Activated CD4-positive, alpha-beta T cell treated with anti-CD3 and anti-CD28 coated beads, Interleukin-2, amount 50 U/mL, for 48 hours (primary cell): Measurements from ENCODE around the gene HP1BP3.
"Not testable (repeated sequence)": the region's sequence is repeated elsewhere in the genome, so short reads cannot be mapped to it uniquely, and the experiment has no call there.

Experiments used
- DNase-seq, 2 experiments: peaks; one replicate each; pipeline ENCODE4 v3.0.0-alpha.2; 2020

HP1BP3 gene

GRCh38 chr1:20787029-20787839 is at the start of gene HP1BP3:
TSS of gene HP1BP3 (minus strand) at chr1:20787307. CDS start at chr1:20780440, 6,867 bp downstream.
- peak; percentile 79 to 82 for DNase-seq

- no peak for DNase-seq
These were observed 49.1 kb upstream of the HP1BP3 start for GRCh38 chr1:20836230-20836629.

GRCh38 chr1:20834780-20835179 is 47.7 kb upstream of the HP1BP3 start:
- DNase-seq = no peak

GRCh38 chr1:20834192-20834591 is 47.1 kb upstream of the HP1BP3 start:
- no peak for DNase-seq

GRCh38 chr1:20830378-20830777 is 43.3 kb upstream of the HP1BP3 start:
- no peak for DNase-seq

- no peak for DNase-seq
These were observed 42.8 kb upstream of the HP1BP3 start for GRCh38 chr1:20829946-20830345.

GRCh38 chr1:20829531-20829930 is 42.4 kb upstream of the HP1BP3 start:
- DNase-seq = no peak

GRCh38 chr1:20823845-20824244 is 36.7 kb upstream of the HP1BP3 start:
- no peak for DNase-seq

GRCh38 chr1:20821466-20821865 is 34.4 kb upstream of the HP1BP3 start:
- no peak for DNase-seq

GRCh38 chr1:20819818-20820217 is 32.7 kb upstream of the HP1BP3 start:
- DNase-seq = no peak

- no peak for DNase-seq
These were observed 27.4 kb upstream of the HP1BP3 start for GRCh38 chr1:20814534-20814871.

GRCh38 chr1:20811916-20812315 is 24.8 kb upstream of the HP1BP3 start:
- no peak for DNase-seq

GRCh38 chr1:20793236-20793635 is 6.1 kb upstream of the HP1BP3 start:
- DNase-seq = no peak

GRCh38 chr1:20792196-20792595 is 5.1 kb upstream of the HP1BP3 start:
- no peak for DNase-seq

- no peak for DNase-seq
These were observed 3.7 kb upstream of the HP1BP3 start for GRCh38 chr1:20790785-20791184.

- not testable (repeated sequence) for DNase-seq
These were observed 2.5 kb upstream of the HP1BP3 start for GRCh38 chr1:20789598-20789997.

GRCh38 chr1:20787840-20788795 is 1.0 kb upstream of the HP1BP3 start:
- DNase-seq = no peak

GRCh38 chr1:20786253-20787028 is 666 bp downstream of the HP1BP3 start:
- peak; percentile 96 for DNase-seq

GRCh38 chr1:20785907-20786252 is 1.2 kb downstream of the HP1BP3 start:
- peak in 1 of 2 experiments; percentile 27 for DNase-seq

- DNase-seq = no peak
These were observed 11.4 kb downstream of the HP1BP3 start for GRCh38 chr1:20775700-20776099.

GRCh38 chr1:20771780-20772179 is 15.3 kb downstream of the HP1BP3 start:
- no peak for DNase-seq

- no peak for DNase-seq
These were observed 16.6 kb downstream of the HP1BP3 start for GRCh38 chr1:20770314-20771087.
